ENCODE measurements around the gene DLK1.

GRCh38 chr14:100725587-100726387 lies 905 bp upstream of the DLK1 start:
- no peak for TF ChIP-seq EP300 (IDR thresholded peaks at IDR 0.05)
- no peak for TF ChIP-seq CTCF (IDR thresholded peaks at IDR 0.05)
- TF ChIP-seq POLR2AphosphoS5 (IDR thresholded peaks at IDR 0.05) = no peak
- no peak for TF ChIP-seq POLR2A (IDR thresholded peaks at IDR 0.05)

All from sigmoid colon (tissue), 4 donors.